Measurements from ENCODE around the gene SLC35B1. TPM values are rescaled to one million over a fixed set of nuclear protein-coding genes. Genes with fewer than 3 reads are reported as not detected.

SLC35B1 gene
- total RNA-seq: 55.5 TPM

DNA sequence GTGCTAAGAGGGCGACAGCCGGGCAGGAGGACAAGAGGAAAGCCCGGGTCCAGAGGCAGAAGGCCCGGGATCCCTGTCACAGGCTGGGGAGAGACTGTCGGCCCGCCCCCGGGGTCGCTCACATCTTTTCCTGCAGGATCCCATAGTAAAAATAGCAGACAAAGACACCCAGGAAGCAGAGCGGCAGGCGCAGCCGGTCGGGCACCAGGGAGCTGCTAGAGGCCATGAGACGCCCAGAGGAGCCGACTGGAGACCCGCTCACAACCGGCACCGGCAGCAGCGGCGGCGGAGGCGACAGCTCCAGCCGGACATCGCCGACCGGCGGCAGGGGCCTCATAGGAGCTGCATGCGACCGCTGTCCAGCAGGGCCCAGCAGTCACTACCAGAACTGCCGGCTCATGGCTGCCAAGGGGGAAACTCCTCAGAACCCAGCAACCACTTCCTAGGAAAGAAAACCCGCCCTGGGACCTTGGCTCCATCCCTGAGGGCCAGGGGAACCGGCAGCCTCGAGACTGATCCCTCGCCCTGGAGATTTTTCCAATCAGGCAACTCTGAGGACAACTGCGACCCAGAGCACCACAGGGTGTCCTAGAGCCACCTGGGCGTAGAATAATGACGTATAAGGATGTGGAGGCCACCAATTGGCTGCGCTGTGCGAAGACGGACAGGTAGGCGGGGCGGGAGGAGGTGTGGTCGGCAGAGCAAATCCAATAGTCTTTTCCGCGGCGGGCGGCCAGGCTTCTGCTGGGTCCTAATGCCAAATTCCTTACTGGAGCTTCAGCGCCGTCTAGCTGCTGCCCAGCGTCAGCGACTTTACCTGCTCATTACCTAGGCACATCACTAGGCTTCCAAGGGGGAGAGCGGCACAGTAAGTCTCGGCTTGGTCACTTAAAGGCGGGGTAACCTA lies at the start of gene SLC35B1:
TSS of gene SLC35B1 (minus strand) at position 357 of the 907 bp plus-strand sequence. CDS start at position 226, 131 bp downstream.
- DNase-seq (ENCODE audit: low spot score): peak; percentile 99

DNA sequence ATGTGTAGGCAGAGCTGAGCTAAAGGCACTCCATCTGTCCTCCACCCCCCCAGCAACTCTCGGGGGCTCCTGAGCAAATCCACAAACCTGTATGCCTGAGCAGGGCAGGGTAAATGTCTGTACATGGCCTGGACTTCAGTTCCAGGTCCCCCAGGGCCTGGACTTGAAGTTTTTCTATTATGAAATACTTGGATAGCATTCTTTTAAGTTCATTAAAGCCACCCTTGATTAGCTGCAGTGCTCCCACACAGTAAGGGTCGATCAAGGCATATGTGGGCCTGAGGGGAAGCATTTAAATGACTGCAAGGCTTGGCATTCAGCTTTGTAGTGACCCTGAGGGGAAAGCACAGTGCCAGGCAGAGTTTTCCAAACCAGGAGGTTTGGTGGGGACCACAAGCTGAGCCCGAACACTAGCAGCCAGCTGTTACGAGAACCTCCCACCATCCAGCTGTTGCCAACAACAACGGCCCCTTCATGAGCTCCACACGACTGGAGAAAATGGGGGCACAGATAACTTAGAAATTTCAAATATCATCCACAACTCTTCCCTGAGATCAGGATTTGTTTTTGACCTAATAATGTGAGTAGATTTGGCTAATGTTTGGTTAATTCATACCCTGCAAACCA lies 49.5 kb upstream of the SLC35B1 start:
- no peak for DNase-seq (ENCODE audit: low spot score)

GRCh38 chr17:49756323-49757150 lies 48.8 kb upstream of the SLC35B1 start:
- DNase-seq (ENCODE audit: low spot score): no peak

- no peak for DNase-seq (ENCODE audit: low spot score)
Measured at GRCh38 chr17:49755663-49756283, 48.0 kb upstream of the SLC35B1 start.

GRCh38 chr17:49753959-49754391 lies 46.2 kb upstream of the SLC35B1 start:
- no peak for DNase-seq (ENCODE audit: low spot score)

DNA sequence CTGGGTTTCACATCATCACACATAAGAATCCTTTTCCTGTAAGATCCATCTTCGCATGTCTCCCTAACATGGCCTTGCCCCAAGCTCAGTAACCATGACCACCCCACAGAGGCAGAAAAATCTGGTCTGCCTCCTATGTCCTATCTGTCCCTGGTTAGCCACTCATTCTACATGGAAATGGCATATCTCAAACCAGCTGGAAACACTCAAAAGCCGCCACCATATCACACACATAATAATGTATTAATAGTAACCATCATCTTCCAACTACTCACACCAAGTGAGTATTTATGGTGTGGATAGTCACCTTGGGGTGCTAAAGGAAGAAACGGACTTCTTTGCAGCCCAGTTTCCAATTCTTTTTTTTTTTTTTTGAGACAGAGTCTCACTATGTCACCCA lies 44.7 kb upstream of the SLC35B1 start:
- no peak for DNase-seq (ENCODE audit: low spot score)

- DNase-seq (ENCODE audit: low spot score): no peak
Measured at GRCh38 chr17:49749730-49750129, 42.0 kb upstream of the SLC35B1 start.

GRCh38 chr17:49748791-49749190 lies 41.0 kb upstream of the SLC35B1 start:
- no peak for DNase-seq (ENCODE audit: low spot score)

DNA sequence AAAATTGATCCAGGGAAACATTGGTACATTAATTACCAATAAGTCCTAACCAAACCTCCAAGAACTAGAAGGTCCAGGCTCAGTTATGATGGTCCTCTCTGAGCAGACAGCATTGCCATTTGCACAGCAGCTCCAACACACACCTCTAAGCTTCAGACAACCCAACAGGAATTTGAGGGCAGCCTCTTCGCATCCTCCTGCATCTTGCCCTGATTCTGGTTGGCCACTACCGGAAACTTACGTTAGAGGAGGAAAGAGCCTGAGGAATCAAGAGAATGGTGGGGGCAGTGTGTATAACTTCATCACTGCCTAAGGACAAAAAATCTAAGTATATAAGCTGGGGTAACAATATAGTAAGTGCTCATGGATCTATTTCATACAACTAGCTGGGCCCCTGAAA lies 40.5 kb upstream of the SLC35B1 start:
- no peak for DNase-seq (ENCODE audit: low spot score)

- DNase-seq (ENCODE audit: low spot score): no peak
Measured at GRCh38 chr17:49747632-49748031, 39.9 kb upstream of the SLC35B1 start.

DNA sequence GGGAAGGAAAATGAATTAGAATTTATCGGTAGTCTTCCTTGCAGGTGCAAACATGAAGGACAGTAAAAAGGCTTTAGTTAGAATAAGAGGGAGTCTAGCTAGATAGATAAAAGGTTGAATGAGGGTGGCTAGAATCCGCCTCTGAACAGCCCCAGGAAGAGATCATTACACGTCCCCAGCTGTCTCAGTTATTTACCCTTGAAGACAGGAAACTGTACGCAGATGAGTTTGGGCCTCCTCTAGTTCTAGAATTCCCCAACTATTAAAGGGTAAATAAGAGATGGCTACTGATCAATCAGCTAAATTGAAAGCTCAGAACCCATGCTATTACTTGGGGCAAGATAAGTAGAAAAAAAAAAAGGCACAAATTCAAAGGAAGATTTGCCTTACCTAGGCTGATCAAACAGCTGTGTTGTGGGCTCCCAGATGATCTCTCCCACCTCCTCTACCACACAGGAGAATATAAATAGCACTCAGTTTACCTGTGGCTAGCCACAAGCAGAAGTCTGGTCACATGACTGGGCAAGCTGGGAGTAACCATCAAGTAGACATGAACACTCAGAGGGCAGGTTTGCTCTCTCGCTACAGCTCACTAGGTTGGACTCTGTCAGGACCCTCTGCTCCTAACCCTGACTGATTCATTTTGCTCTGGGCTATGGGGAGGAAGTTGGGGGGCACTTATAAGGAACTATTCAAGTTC lies 39.2 kb upstream of the SLC35B1 start:
- DNase-seq (ENCODE audit: low spot score): no peak

- DNase-seq (ENCODE audit: low spot score): no peak
Measured at GRCh38 chr17:49745175-49746139, 37.7 kb upstream of the SLC35B1 start.

DNA sequence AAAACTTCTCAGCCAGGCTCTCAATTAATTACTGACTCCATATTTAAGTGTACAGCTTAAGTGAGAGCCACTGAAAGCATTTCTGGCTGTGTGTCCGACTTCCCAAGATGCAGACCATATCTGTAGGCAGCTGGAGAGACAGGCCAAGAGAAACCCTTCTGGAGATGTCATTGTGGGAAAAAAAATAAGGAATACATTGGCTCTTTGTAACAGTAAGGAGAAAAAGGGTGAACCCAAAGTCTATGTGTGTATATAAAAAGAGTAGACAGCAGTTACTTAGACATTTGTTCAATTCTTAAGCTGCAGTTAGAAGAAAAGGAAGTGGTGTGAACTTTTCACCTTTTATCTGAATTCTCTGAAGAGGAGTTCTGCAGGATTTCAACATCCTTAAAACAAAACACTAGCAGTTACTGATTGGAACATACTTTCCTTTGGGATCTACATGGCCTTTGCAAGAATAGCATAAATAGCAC lies 34.4 kb upstream of the SLC35B1 start:
- no peak for DNase-seq (ENCODE audit: low spot score)

DNA sequence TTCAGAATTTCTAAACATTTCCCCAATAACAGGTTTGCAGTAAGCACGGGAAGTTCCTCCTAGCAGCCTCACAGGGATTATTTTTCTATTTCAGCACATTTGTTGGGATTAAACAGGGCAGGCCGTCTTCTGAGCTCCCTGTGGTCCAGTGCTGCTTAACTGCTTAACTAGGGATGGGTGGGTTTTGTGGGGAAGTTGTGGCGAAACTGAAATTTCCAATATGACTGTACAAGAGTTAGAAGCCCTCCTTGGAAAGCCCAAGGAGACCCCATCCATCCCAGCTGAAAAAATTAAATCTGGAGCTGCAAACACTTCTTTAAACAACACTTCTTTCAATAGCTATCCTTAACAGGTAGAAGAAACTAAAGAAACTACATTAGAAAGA lies 33.9 kb upstream of the SLC35B1 start:
- no peak for DNase-seq (ENCODE audit: low spot score)

GRCh38 chr17:49741009-49741691 lies 33.4 kb upstream of the SLC35B1 start:
- DNase-seq (ENCODE audit: low spot score): no peak

DNA sequence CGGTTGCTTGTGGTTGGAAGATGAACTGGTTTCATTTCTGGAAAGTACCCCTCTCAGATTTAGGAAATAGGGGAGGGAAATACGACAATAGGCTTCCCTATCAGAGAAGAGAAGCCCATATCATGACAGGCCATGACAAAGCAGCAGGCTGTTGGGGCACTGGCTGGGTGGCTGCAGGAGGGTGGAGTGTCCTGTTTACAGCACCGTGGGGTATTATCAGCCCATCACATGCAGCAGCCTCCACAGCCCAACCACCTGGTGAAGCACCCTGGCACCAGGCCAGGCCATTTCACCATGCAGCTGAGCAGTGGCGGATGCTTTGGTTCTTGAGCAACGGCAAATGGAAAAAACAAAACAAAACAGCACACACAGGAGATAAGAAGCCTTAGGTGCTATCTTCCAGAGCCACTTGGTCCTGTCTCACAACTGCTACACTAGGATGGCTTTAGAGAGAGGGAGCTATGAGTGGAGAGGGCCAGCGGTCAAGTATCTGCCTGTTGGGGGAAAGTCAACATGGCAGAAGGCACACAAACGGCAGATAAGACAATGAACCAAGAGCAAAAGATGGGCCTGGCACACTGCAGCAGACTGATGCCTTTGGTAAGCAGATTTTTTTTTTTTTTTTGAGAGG lies 32.0 kb upstream of the SLC35B1 start:
- DNase-seq (ENCODE audit: low spot score): peak; percentile 84

DNA sequence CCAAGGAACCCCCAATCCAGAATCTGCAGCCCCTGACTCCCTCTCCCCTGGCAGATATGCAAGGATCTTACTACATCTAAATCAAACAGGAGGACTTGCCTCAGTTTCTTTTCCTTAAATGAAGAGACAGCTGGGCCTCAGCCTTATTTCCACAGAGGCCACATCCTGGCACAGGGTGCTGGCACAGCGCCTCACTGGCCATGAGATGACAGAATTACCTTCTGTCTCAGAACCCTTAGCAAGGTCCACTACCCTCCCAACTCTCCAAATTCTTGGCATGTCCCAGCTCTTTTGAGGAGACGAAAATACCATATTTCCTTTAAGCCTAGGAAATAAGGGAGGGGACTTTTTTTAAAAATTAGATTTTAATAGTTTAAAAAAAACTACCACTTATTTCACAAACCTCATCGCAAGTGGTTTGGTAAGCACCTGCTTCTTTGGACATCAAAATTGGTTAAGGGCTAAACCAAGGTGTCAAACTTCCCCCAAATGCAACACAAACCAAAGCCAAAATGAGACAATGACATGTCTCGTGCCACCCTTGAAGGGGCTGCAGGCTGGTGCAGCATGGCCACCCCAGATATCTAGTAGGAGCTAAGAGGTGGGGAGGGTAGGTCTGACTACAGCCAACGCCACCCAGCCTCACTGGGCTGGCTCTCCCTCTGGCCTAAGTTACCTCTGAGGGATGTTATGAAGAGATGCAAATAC lies 30.8 kb upstream of the SLC35B1 start:
- DNase-seq (ENCODE audit: low spot score): no peak

All from ureter (tissue), 1 donor.